Measurements from ENCODE around the gene PSMA3.

PSMA3 gene

DNA sequence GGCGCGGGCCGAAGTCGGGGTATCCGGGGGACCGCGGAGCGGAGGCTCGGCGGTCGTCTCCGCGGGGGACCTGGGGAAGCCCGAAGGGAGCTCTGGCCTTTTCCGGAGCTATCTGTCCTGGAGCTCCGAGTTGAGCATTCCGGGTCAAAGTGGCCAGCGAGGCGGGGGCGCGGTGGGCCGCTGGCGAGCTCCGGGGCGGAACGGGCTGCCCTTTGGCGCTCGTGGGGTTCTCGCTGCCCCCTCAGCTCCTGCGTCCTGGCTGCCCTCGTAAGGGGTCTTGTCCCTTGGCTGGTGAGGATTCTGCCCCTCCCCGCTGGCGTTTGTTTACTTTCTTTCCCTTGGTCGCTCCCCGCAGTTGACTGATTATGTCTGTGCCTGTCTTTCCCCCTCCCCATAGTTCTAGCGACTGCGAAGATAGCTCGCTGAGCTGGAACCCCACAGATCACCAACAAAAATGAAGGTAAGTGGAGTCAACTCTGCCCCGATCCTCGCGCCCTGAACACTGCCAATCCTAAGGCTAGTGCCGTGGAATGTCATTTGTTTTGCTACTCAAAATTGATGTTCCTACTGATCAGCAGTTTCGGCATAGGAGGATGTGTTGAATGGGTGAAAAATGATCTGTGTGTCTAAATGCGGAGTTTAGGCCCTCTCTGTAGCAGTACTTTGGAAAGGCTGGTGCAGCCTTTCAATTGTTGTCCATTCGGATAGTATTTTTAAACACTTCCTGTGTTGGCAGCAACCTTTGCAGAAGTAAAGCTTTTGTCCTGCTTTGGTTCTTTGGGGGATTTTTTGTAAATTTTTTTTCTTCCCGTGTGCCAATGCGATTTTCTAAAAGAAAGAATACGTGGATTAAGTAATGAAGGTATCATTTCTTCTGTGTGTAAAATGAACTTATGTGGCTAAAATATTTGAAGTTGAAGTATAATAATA, 55.0 kb downstream of the PSMA3 start:
- DNase-seq: peak; percentile 52

DNA sequence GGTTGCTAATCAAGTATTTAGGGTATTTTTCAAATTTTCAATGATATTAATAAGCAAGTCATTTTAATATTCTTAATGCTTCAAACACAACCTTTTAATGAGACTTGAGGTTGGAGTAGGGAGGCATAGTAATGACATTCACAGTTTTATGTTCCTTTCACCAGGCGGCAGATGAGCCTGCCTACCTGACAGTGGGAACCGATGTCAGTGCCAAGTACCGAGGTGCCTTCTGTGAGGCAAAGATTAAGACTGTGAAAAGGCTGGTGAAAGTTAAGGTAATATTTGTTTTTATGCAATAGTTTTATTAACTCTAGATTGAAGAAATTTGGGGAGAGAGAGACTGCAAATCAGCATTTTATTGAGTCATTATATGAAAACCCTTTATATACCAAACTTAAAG, 56.8 kb downstream of the PSMA3 start:
- DNase-seq: no peak

DNA sequence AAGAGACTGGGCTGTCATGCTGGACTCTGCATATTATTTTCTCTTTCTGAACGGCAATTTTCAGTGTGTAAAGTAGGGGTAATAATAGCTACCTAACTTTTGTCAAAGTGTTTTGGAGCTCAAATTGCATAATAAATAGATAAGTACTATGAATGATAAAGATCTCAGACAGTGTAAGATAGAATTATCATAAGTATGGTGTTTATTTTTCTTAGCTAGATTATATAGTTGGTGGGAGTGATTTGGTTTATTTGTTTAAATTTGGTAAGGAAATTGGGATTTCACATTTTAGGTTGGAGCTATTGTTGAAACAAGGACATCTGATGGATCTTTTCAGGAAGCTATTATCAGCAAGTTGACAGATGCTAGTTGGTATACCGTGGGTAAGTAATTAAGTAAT, 61.1 kb downstream of the PSMA3 start:
- no peak for DNase-seq

DNA sequence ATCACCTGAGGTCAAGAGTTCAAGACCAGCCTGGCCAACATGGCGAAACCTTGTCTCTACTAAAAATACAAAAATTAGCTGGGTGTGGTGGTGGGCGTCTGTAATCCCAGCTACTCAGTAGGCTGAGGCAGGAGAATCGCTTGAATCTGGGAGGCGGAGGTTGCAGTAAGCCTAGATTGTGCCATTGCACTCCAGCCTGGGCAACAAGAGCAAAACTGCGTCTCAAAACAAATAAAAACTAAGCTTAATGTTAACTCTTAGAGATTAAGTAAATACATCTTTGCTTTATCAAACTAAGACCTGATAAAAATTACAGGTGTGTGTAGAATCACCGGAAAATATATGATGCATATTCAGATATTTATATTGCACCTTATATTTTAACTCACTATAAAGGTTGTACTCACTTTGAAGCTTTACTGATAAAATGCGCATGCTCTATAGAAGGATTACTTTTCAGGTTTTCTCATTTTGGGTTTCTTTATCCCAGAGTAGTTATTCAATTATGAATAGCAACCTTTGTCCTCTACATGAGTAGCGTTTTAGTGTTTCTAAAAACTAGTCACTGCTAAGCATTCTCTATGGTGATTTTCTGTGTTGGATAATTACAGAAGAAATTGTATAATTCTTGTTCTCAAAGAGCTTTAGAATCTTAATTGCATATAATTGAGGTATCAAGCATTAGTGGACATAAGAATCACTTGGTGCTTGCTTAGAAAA, 63.1 kb downstream of the PSMA3 start:
- no peak for DNase-seq

DNA sequence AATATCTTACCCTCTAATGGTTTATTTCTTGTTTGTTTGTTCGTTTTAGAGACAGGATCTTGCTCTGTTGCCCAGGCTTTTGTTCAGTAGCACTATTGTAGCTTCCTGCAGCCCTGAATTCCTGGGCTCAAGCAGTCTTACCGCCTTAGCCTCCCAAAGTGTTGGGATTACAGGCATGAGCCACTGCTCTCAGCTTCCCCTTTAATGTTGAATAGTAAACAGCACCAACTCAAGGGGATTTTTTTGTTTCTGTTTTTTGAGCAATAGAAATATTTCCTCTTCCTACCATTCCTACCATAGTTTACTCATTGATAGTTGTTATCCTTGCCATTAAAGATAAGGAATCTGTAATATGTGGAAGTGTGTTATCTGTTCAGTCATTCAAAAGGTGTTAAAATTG, 64.4 kb downstream of the PSMA3 start:
- DNase-seq: no peak

DNA sequence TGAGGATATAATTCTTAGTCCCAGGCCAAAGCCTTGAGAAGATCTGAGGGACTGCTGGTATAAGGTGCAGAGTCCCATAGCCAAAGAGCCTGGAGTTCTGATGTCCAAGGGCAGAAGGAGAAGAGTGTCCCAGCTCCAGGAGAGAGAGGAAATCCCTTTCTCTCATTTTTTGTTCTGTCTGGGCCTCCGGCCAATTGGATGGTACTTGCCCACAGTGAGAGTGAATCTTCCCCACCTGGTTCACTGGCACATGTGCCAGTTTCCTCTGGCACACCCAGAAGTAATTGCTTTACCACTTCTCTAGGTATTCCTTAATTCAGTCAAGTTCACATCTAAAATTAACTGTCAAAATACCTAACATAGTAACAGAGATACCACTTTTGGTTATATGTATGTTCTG, 69.1 kb downstream of the PSMA3 start:
- DNase-seq: no peak

DNA sequence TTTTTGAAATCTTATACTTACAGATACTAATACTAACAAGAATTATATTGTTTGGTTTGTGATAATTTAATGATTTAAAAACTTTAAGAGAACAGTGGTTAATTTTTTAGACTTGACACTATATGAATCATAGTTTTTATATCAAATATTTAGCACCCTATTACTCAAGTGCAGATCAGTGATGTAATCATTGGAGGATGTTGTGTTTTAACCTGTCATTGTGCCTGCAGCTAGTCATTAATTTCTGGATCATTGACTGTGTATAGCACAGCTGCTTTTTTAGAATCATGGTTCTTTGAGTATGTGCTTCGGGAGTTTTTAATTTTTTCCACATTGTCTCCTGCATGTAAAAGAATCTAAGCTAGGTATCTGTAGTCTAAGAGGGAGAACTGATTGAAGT, 71.0 kb downstream of the PSMA3 start:
- DNase-seq: no peak
